ENCODE data around the gene TP73. TPM values are rescaled to one million over a fixed set of nuclear protein-coding genes. Genes with fewer than 3 reads are reported as not detected.
A peak's percentile ranks its signal among the peaks of the same experiment; 100 is the strongest.
"Not testable (repeated sequence)": the region's sequence is repeated elsewhere in the genome, so short reads cannot be mapped to it uniquely, and the experiment has no call there.

The TP73 gene
- total RNA-seq, 1 donor from 2014 or later: 0.05 TPM

- no peaks in the 10 kb centered on the region for H3K36me3 Mint-ChIP-seq (ENCODE audit: low read depth)
- H3K27me3 Mint-ChIP-seq (ENCODE audit: low read depth): peaks cover 15% of the 10 kb centered on the region
- H3K27ac Mint-ChIP-seq (ENCODE audit: unreplicated experiment): no peak overlapping the region
- no peak for DNase-seq (ENCODE audit: low spot score)
- peak overlapping the region; percentile 70 for H3K4me3 Mint-ChIP-seq (ENCODE audit: unreplicated experiment)
- no peaks in the 10 kb centered on the region for H3K9me3 Mint-ChIP-seq (ENCODE audit: low read depth)
- TF ChIP-seq, protein P1, sequence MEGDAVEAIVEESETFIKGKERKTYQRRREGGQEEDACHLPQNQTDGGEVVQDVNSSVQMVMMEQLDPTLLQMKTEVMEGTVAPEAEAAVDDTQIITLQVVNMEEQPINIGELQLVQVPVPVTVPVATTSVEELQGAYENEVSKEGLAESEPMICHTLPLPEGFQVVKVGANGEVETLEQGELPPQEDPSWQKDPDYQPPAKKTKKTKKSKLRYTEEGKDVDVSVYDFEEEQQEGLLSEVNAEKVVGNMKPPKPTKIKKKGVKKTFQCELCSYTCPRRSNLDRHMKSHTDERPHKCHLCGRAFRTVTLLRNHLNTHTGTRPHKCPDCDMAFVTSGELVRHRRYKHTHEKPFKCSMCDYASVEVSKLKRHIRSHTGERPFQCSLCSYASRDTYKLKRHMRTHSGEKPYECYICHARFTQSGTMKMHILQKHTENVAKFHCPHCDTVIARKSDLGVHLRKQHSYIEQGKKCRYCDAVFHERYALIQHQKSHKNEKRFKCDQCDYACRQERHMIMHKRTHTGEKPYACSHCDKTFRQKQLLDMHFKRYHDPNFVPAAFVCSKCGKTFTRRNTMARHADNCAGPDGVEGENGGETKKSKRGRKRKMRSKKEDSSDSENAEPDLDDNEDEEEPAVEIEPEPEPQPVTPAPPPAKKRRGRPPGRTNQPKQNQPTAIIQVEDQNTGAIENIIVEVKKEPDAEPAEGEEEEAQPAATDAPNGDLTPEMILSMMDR (IDR thresholded peaks at IDR 0.05): no peak
- H3K4me1 Mint-ChIP-seq (ENCODE audit: low read depth): peaks cover 28% of the 10 kb centered on the region
These were observed 95.6 kb downstream of the TP73 start for GRCh38 chr1:3747903-3748302.

- not testable (repeated sequence) for H3K9me3 Mint-ChIP-seq (ENCODE audit: low read depth); H3K27ac Mint-ChIP-seq (ENCODE audit: unreplicated experiment); H3K36me3 Mint-ChIP-seq (ENCODE audit: low read depth); DNase-seq (ENCODE audit: low spot score)
- Mint-ChIP-seq H3K27me3 (ENCODE audit: low read depth) (peaks cover 15% of the 10 kb centered on the region), H3K4me1 (ENCODE audit: low read depth) (peaks cover 28% of the 10 kb centered on the region), H3K4me3 (ENCODE audit: unreplicated experiment) (peak overlapping the region; percentile 70)
These were observed 96.1 kb downstream of the TP73 start for GRCh38 chr1:3748316-3748900.

GRCh38 chr1:3749512-3749911, 97.2 kb downstream of the TP73 start:
- TF ChIP-seq, protein P1 (IDR thresholded peaks at IDR 0.05): no peak
- Mint-ChIP-seq H3K4me1 (ENCODE audit: low read depth) (peaks cover 28% of the 10 kb centered on the region), H3K27me3 (ENCODE audit: low read depth) (peaks cover 15% of the 10 kb centered on the region), H3K4me3 (ENCODE audit: unreplicated experiment) (no peak overlapping the region), H3K27ac (ENCODE audit: unreplicated experiment) (no peak overlapping the region), H3K36me3 (ENCODE audit: low read depth) (no peaks in the 10 kb centered on the region), H3K9me3 (ENCODE audit: low read depth) (no peaks in the 10 kb centered on the region)
- DNase-seq (ENCODE audit: low spot score): no peak

- Mint-ChIP-seq H3K9me3 (ENCODE audit: low read depth) (no peaks in the 10 kb centered on the region), H3K27me3 (ENCODE audit: low read depth) (peaks cover 15% of the 10 kb centered on the region), H3K4me3 (ENCODE audit: unreplicated experiment) (no peak overlapping the region), H3K27ac (ENCODE audit: unreplicated experiment) (no peak overlapping the region), H3K36me3 (ENCODE audit: low read depth) (no peaks in the 10 kb centered on the region), H3K4me1 (ENCODE audit: low read depth) (peaks cover 18% of the 10 kb centered on the region)
- no peak for DNase-seq (ENCODE audit: low spot score)
- TF ChIP-seq, protein P1 (IDR thresholded peaks at IDR 0.05): no peak
These were observed 98.4 kb downstream of the TP73 start for GRCh38 chr1:3750741-3751140.

GRCh38 chr1:3752400-3752945, 100.2 kb downstream of the TP73 start, which contains the start of gene CCDC27:
TSS of gene CCDC27 (plus strand) at chr1:3752450. CDS start at chr1:3752482, 32 bp downstream.
- Mint-ChIP-seq H3K4me3 (ENCODE audit: unreplicated experiment) (no peak within 1 kb of the TSS), H3K27me3 (ENCODE audit: low read depth) (peaks cover 19% of the 10 kb centered on the region), H3K4me1 (ENCODE audit: low read depth) (peaks cover 8% of the 10 kb centered on the region), H3K9me3 (ENCODE audit: low read depth) (no peaks in the 10 kb centered on the region), H3K36me3 (ENCODE audit: low read depth) (no peaks in the 10 kb centered on the region), H3K27ac (ENCODE audit: unreplicated experiment) (no peak within 1 kb of the TSS)
- no peak for DNase-seq (ENCODE audit: low spot score)
- TF ChIP-seq, protein P1 (IDR thresholded peaks at IDR 0.05): no peak
